K562 (cell line): ENCODE results near the gene UBAC2. TPM values are rescaled to one million over a fixed set of nuclear protein-coding genes. Genes with fewer than 3 reads are reported as not detected.
A peak's percentile ranks its signal among the peaks of the same experiment; 100 is the strongest.

Source experiments
- ARHGAP35 ChIP-seq: fragments of 450-650 bp; IDR thresholded peaks from 2 replicates; pipeline ENCODE4 v1.6.1; 2018; ENCODE audit not compliant: partially characterized antibody
- BCOR ChIP-seq: fragments of 450-650 bp; IDR thresholded peaks from 2 replicates; pipeline ENCODE4 v1.6.1; 2016
- MAZ ChIP-seq, 2 experiments: fragments of 450-650 bp in 1 of 2; sonication (generic) in 1 of 2; formaldehyde crosslinking; IDR thresholded peaks in 1 of 2; conservative IDR thresholded peaks in 1 of 2; 2 replicates each; pipeline versions ENCODE4 v1.4.0 to v1.5.0; 2020; ENCODE audit warnings: mild to moderate bottlenecking in 1 of 2, missing genetic modification reagents in 1 of 2
- NFXL1 ChIP-seq: fragments of 450-650 bp; formaldehyde crosslinking; IDR thresholded peaks from 2 replicates; pipeline ENCODE4 v1.4.0; 2021; ENCODE audit warnings: mild to moderate bottlenecking
- PHB2 ChIP-seq: fragments of 450-650 bp; IDR thresholded peaks from 2 replicates; pipeline ENCODE4 v1.6.1; 2017; ENCODE audit warnings: low read depth
- RAD21 ChIP-seq, 2 experiments: fragments of 250-450 bp in 1 of 2; fragments of 450-650 bp in 1 of 2; sonication (Bioruptor Pico) in 1 of 2; formaldehyde crosslinking in 1 of 2; IDR thresholded peaks in 1 of 2; conservative IDR thresholded peaks in 1 of 2; 2 replicates each; pipeline versions ENCODE4 v1.4.0 to v1.8.0; 2020 to 2022; ENCODE audit warnings: mild to moderate bottlenecking in 2 of 2, moderate library complexity in 1 of 2
- SMARCB1 ChIP-seq: IDR thresholded peaks from 2 replicates; pipeline ENCODE4 v1.6.1; 2011; ENCODE audit warnings: improper control_type of control experiment, low read depth; ENCODE audit not compliant: insufficient read length
- SUPT5H ChIP-seq: fragments of 450-650 bp; IDR thresholded peaks from 2 replicates; pipeline ENCODE4 v1.6.1; 2016
- ZNF217 ChIP-seq: sonication (generic); formaldehyde crosslinking; IDR thresholded peaks from 2 replicates; pipeline ENCODE4 v1.8.0; 2022; ENCODE audit warnings: mild to moderate bottlenecking, missing genetic modification reagents
- ZNF707 ChIP-seq: fragments of 250-450 bp; sonication (Bioruptor Pico); conservative IDR thresholded peaks from 2 replicates; pipeline ENCODE4 v1.8.0; 2022; ENCODE audit warnings: inconsistent platforms, mild to moderate bottlenecking, moderate library complexity
- ZZZ3 ChIP-seq: fragments of 450-650 bp; IDR thresholded peaks from 2 replicates; pipeline ENCODE4 v1.6.1; 2016; ENCODE audit warnings: antibody characterized with exemption, mild to moderate bottlenecking, moderate library complexity
- polyA plus RNA-seq, 8 experiments: library from polyadenylated mRNA; depleted of rRNA in 4 of 8; stranded (reverse) in 5 of 8; unstranded in 3 of 8; fragments of >200 nt; fragmentation: Nextera tagmentation in 2 of 8; fragmentation: Illumina TruSeq in 1 of 8; extraction: Ambion mirVana in 2 of 8; extraction: Trizol in 1 of 8; gene quantifications; 2 replicates each; pipeline versions ENCODE4 v1.2.1 to v1.2.3, GENCODE V29; 2011 to 2014; ENCODE audit warnings: inconsistent platforms in 1 of 8, missing spikeins in 1 of 8
- total RNA-seq, 7 experiments: library from RNA; depleted of rRNA in 6 of 7; stranded (reverse); fragments of >200 nt in 6 of 7; fragmentation: Illumina TruSeq in 2 of 7; extraction: Trizol in 2 of 7; gene quantifications; 2 replicates each; pipeline versions ENCODE4 v1.2.1 to v1.2.3, GENCODE V29; 2011 to 2021; ENCODE audit warnings: low replicate concordance in 1 of 7
- TF ChIP-seq, protein P1 (sequence below): sonication (generic); formaldehyde crosslinking; IDR thresholded peaks from 2 replicates; pipeline ENCODE4 v1.8.1; 2023; ENCODE audit warnings: missing genetic modification reagents, mild to moderate bottlenecking, borderline replicate concordance
- TF ChIP-seq, protein P2 (sequence below): fragments of 450-650 bp; IDR thresholded peaks from 2 replicates; pipeline ENCODE4 v1.6.1; 2016; ENCODE audit warnings: borderline replicate concordance
- TF ChIP-seq, protein P3 (sequence below): fragments of 250-450 bp; sonication (Bioruptor Pico); IDR thresholded peaks from 2 replicates; pipeline ENCODE4 v1.8.0; 2021; ENCODE audit warnings: mild to moderate bottlenecking, moderate library complexity
- TF ChIP-seq, protein P4 (sequence below): IDR thresholded peaks from 2 replicates; pipeline ENCODE4 v1.6.1; 2011; ENCODE audit warnings: borderline replicate concordance, low read depth, mild to moderate bottlenecking, moderate library complexity, low read length; ENCODE audit not compliant: insufficient read depth, poor library complexity, severe bottlenecking

Gene UBAC2
- total and polyA plus RNA-seq, 9 of the 15 experiments (the other 6 are each of a cell fraction or from before 2014, with no cell fraction given): 6.0 to 84.1 (median 32.3) TPM

DNA sequence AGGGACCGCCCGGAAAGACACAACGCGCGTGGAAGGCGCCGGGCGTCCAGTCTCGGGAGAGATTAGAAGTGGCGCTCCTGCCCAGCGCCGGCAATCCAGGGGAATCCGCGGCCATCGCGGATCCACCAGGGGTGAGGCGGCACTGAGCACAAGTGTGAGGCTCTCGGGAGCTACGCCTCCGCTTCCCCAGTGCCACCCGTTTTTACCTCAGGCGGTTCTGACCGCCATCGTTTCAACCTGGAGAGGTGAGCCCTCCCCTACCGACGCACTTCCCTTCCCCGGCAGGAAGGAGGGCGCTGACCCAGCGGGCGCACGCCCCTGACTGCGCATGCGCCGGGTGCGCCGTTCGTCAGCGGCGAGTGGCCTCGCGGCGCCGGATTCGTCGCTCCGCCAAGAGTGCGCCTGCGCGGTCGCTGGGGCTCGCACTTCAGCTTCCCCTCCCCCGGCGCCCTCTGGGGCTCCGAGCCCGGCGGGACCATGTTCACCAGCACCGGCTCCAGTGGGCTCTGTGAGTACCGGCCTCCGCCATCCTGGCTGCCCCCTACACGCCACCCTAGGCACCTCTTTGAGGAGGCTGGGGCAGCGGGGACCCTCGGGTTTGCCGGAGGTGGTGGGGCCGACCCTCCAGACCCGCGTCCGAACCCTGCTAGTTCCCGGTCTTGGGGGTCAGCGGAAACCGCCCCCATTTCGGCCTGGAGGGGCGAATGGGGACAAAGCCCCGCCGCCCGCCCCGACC, at the start of gene UBAC2 (continued):
- TF ChIP-seq BCOR (no peak), ZZZ3 (peak; percentile 91), PHB2 (no peak), ZNF707 (CRISPR knock-in tag) (no peak), MAZ (CRISPR knock-in tag; conservative IDR thresholded peaks at IDR 0.05 in 1 of 2, IDR thresholded peaks at IDR 0.05 in 1 of 2) (peak in 1 of 2 experiments; percentile 43; a peak in 1 of 4 replicates), RAD21 (CRISPR knock-in tag; conservative IDR thresholded peaks at IDR 0.05 in 1 of 2, IDR thresholded peaks at IDR 0.05 in 1 of 2) (no peak), ZNF217 (no peak), ARHGAP35 (no peak), SUPT5H (peak; percentile 98), NFXL1 (no peak), SMARCB1 (no peak)
- TF ChIP-seq, protein P1, sequence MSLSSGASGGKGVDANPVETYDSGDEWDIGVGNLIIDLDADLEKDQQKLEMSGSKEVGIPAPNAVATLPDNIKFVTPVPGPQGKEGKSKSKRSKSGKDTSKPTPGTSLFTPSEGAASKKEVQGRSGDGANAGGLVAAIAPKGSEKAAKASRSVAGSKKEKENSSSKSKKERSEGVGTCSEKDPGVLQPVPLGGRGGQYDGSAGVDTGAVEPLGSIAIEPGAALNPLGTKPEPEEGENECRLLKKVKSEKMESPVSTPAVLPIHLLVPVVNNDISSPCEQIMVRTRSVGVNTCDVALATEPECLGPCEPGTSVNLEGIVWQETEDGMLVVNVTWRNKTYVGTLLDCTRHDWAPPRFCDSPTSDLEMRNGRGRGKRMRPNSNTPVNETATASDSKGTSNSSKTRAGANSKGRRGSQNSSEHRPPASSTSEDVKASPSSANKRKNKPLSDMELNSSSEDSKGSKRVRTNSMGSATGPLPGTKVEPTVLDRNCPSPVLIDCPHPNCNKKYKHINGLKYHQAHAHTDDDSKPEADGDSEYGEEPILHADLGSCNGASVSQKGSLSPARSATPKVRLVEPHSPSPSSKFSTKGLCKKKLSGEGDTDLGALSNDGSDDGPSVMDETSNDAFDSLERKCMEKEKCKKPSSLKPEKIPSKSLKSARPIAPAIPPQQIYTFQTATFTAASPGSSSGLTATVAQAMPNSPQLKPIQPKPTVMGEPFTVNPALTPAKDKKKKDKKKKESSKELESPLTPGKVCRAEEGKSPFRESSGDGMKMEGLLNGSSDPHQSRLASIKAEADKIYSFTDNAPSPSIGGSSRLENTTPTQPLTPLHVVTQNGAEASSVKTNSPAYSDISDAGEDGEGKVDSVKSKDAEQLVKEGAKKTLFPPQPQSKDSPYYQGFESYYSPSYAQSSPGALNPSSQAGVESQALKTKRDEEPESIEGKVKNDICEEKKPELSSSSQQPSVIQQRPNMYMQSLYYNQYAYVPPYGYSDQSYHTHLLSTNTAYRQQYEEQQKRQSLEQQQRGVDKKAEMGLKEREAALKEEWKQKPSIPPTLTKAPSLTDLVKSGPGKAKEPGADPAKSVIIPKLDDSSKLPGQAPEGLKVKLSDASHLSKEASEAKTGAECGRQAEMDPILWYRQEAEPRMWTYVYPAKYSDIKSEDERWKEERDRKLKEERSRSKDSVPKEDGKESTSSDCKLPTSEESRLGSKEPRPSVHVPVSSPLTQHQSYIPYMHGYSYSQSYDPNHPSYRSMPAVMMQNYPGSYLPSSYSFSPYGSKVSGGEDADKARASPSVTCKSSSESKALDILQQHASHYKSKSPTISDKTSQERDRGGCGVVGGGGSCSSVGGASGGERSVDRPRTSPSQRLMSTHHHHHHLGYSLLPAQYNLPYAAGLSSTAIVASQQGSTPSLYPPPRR (CRISPR knock-in tag): 0 out of 2 replicates have a peak, but pooled peaks have one; percentile 39
- TF ChIP-seq, protein P2, sequence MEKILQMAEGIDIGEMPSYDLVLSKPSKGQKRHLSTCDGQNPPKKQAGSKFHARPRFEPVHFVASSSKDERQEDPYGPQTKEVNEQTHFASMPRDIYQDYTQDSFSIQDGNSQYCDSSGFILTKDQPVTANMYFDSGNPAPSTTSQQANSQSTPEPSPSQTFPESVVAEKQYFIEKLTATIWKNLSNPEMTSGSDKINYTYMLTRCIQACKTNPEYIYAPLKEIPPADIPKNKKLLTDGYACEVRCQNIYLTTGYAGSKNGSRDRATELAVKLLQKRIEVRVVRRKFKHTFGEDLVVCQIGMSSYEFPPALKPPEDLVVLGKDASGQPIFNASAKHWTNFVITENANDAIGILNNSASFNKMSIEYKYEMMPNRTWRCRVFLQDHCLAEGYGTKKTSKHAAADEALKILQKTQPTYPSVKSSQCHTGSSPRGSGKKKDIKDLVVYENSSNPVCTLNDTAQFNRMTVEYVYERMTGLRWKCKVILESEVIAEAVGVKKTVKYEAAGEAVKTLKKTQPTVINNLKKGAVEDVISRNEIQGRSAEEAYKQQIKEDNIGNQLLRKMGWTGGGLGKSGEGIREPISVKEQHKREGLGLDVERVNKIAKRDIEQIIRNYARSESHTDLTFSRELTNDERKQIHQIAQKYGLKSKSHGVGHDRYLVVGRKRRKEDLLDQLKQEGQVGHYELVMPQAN: peak; percentile 55; the same call in 1 of the 2 replicates
- TF ChIP-seq, protein P3, sequence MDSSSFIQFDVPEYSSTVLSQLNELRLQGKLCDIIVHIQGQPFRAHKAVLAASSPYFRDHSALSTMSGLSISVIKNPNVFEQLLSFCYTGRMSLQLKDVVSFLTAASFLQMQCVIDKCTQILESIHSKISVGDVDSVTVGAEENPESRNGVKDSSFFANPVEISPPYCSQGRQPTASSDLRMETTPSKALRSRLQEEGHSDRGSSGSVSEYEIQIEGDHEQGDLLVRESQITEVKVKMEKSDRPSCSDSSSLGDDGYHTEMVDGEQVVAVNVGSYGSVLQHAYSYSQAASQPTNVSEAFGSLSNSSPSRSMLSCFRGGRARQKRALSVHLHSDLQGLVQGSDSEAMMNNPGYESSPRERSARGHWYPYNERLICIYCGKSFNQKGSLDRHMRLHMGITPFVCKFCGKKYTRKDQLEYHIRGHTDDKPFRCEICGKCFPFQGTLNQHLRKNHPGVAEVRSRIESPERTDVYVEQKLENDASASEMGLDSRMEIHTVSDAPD: no peak
- TF ChIP-seq, protein P4, sequence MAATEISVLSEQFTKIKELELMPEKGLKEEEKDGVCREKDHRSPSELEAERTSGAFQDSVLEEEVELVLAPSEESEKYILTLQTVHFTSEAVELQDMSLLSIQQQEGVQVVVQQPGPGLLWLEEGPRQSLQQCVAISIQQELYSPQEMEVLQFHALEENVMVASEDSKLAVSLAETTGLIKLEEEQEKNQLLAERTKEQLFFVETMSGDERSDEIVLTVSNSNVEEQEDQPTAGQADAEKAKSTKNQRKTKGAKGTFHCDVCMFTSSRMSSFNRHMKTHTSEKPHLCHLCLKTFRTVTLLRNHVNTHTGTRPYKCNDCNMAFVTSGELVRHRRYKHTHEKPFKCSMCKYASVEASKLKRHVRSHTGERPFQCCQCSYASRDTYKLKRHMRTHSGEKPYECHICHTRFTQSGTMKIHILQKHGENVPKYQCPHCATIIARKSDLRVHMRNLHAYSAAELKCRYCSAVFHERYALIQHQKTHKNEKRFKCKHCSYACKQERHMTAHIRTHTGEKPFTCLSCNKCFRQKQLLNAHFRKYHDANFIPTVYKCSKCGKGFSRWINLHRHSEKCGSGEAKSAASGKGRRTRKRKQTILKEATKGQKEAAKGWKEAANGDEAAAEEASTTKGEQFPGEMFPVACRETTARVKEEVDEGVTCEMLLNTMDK: no peak
